Pancreas (tissue), 10 donors: ENCODE measurements around the gene PHC1. TPM values are rescaled to one million over a fixed set of nuclear protein-coding genes. Genes with fewer than 3 reads are reported as not detected.
"Not testable (repeated sequence)": the region's sequence is repeated elsewhere in the genome, so short reads cannot be mapped to it uniquely, and the experiment has no call there.

ENCODE experiments used
- ATAC-seq, 4 donors: fragments of 200-7000 bp; cut with Tn5 transposase; one replicate each; pipeline versions ENCODE4 v1.8.0 to v1.9.1; 2020; ENCODE audit warnings: mild to moderate bottlenecking in 4 of 4, moderate library complexity in 4 of 4
- DNase-seq, 6 donors: peaks; one replicate each; pipeline ENCODE4 v3.0.0-alpha.2; 2020
- FAIRE-seq: peaks from 2 replicates; lab custom pipeline; 2012; peaks lifted over from hg19 to GRCh38; lab: Jason Lieb, UNC
- H3K27ac ChIP-seq, 4 donors: fragments of 200-600 bp; sonication (generic); 1 replicate in 3 of 4; 2 replicates in 1 of 4; pipeline versions ENCODE4 v1.5.0 to v1.8.0; 2020
- H3K27me3 ChIP-seq, 4 donors: fragments of 200-600 bp; one replicate each; pipeline ENCODE4 v1.8.0; 2021
- H3K36me3 ChIP-seq, 3 donors: fragments of 200-600 bp; sonication (generic) in 1 of 3; one replicate each; pipeline versions ENCODE4 v1.5.0 to v1.8.0; 2020 to 2021
- H3K4me1 ChIP-seq, 3 donors: fragments of 200-600 bp; one replicate each; pipeline ENCODE4 v1.8.0; 2021
- H3K4me3 ChIP-seq, 4 donors: fragments of 200-600 bp; sonication (generic) in 2 of 4; one replicate each; pipeline versions ENCODE4 v1.5.0 to v1.8.0; 2020 to 2021
- H3K9me3 ChIP-seq, 4 donors: fragments of 200-600 bp; one replicate each; pipeline ENCODE4 v1.8.0; 2021
- CTCF ChIP-seq, 4 donors: fragments of 200-600 bp; sonication (generic) in 3 of 4; IDR thresholded peaks; one replicate each; pipeline versions ENCODE4 v1.5.0 to v1.8.0; 2021; ENCODE audit warnings: antibody characterized with exemption in 4 of 4
- WGBS, 2 donors: extraction: QIAGEN DNeasy Blood & Tissue Kit; methylation state at CpG; one replicate each; pipeline ENCODE4 v1.1.7; 2013; 5-methylcytosine and 5-hydroxymethylcytosine counted together
- intact Hi-C, 3 donors: fragments of 100-400 bp; cut with DNase I; formaldehyde crosslinking; loops; one replicate each; pipeline versions ENCODE4 v1.11.1 to v1.14.2; 2022
- polyA plus RNA-seq, 2 donors: library from polyadenylated mRNA; stranded (reverse); fragments of 200-250 nt; gene quantifications; one replicate each; pipeline ENCODE4 v1.2.3, GENCODE V29; 2013
- total RNA-seq, 6 donors: library from RNA; stranded (reverse); fragmentation: NEBNext Ultra II Directional in 4 of 6; extraction: Animal tissue kit (Norgen Biotek cat#: 25700) in 4 of 6; gene quantifications; one replicate each; pipeline versions ENCODE4 v1.2.1 to v1.2.4, GENCODE V29; 2021 to 2023
- donor health status: healthy with polysubstance abuse.
- donor health status: DM: no; HTN: no; CAD: no; lungs with moderate emphysema.
- donor health status: DM: no; HTN: no; CAD: no.
- donor health status: control.
- donor health status: control.
- donor health status: Bipolar disorder and iron deficiency.
- donor health status: DM: yes; HTN: yes; CAD: no.
- donor health status: DM: no; HTN: no; CAD: no.
- donor health status: DM: no; HTN: no; CAD: no.
- donor health status: DM: yes; HTN: yes; CAD: no.

Gene PHC1
- total and polyA plus RNA-seq, 8 donors: 15.8 to 45.1 (median 19.5) TPM

GRCh38 chr12:8936735-8937134 lies 22.4 kb downstream of the PHC1 start:
- ATAC-seq (no peak), DNase-seq (no peak), FAIRE-seq (no peak)
- Histone ChIP-seq H3K4me3 (no peak overlapping the region), H3K27ac (no peak overlapping the region), H3K9me3 (no peaks in the 10 kb centered on the region), H3K4me1 (no peaks in the 10 kb centered on the region), H3K27me3 (no peaks in the 10 kb centered on the region), H3K36me3 (peaks cover 0 to 18% (median 4%) of the 10 kb centered on the region in 3 donors)
- TF ChIP-seq CTCF (IDR thresholded peaks at IDR 0.05): no peak
- intact Hi-C loops: no loop called here
- WGBS, 2 donors: 90 to 92% methylated on average over 7 of the region's 7 CpGs

GRCh38 chr12:8937842-8938442 lies 23.6 kb downstream of the PHC1 start:
- H3K27me3 ChIP-seq, intact Hi-C loops, H3K27ac ChIP-seq, H3K9me3 ChIP-seq, ATAC-seq, H3K4me1 ChIP-seq, DNase-seq, FAIRE-seq, H3K4me3 ChIP-seq: not testable (repeated sequence)
- peaks cover 0 to 29% (median 9%) of the 10 kb centered on the region in 3 donors for H3K36me3 ChIP-seq
- 76 to 84% methylated on average over 3 of the region's 5 CpGs for WGBS, 2 donors

- Histone ChIP-seq H3K27ac (no peak overlapping the region), H3K36me3 (peaks cover 0 to 44% (median 22%) of the 10 kb centered on the region in 3 donors), H3K27me3 (no peaks in the 10 kb centered on the region), H3K9me3 (no peaks in the 10 kb centered on the region), H3K4me3 (no peak overlapping the region), H3K4me1 (no peaks in the 10 kb centered on the region)
- DNase-seq (no peak), ATAC-seq (no peak), FAIRE-seq (no peak)
- intact Hi-C loops: no loop called here
- 80% methylated on average over 5 of the region's 5 CpGs for WGBS, 2 donors
- TF ChIP-seq CTCF (IDR thresholded peaks at IDR 0.05): no peak
Observed at GRCh38 chr12:8941691-8942478, 27.6 kb downstream of the PHC1 start.

- intact Hi-C loops: no loop called here
- peaks cover 0 to 37% (median 22%) of the 10 kb centered on the region in 3 donors for H3K36me3 ChIP-seq
- H3K4me3 ChIP-seq: no peak overlapping the region
- FAIRE-seq (no peak), DNase-seq (no peak), ATAC-seq (no peak)
- no peak for TF ChIP-seq CTCF (IDR thresholded peaks at IDR 0.05)
- peaks cover 0 to 15% (median 9%) of the 10 kb centered on the region in 3 donors for H3K4me1 ChIP-seq
- WGBS, 2 donors: 90 to 92% methylated on average over 10 of the region's 10 CpGs
- H3K9me3 ChIP-seq: no peaks in the 10 kb centered on the region
- H3K27ac ChIP-seq: no peak overlapping the region
- no peaks in the 10 kb centered on the region for H3K27me3 ChIP-seq
Observed at GRCh38 chr12:8943565-8944186, 29.4 kb downstream of the PHC1 start.

GRCh38 chr12:8946733-8947132 lies 32.4 kb downstream of the PHC1 start:
- WGBS, 2 donors: 74 to 97% methylated on average over 1 of the region's 1 CpG

More at GRCh38 chr12:8946733-8947132, 32.4 kb downstream of the PHC1 start:
- FAIRE-seq (no peak), DNase-seq (no peak), ATAC-seq (no peak)
- no peaks in the 10 kb centered on the region for H3K9me3 ChIP-seq
- H3K27me3 ChIP-seq: no peaks in the 10 kb centered on the region
- H3K36me3 ChIP-seq: peaks cover 0 to 33% (median 22%) of the 10 kb centered on the region in 3 donors
- no peak overlapping the region for H3K4me3 ChIP-seq
- intact Hi-C loops: no loop called here
- peaks cover 0 to 23% (median 9%) of the 10 kb centered on the region in 3 donors for H3K4me1 ChIP-seq
- no peak overlapping the region for H3K27ac ChIP-seq
- no peak for TF ChIP-seq CTCF (IDR thresholded peaks at IDR 0.05)
